Tibial artery (tissue), 4 donors: ENCODE results near the gene SMIM3.
A peak's percentile ranks its signal among the peaks of the same experiment; 100 is the strongest.
"Not testable (repeated sequence)": the region's sequence is repeated elsewhere in the genome, so short reads cannot be mapped to it uniquely, and the experiment has no call there.

Source experiments
- DNase-seq, 2 donors: peaks; one replicate each; pipeline ENCODE4 v3.0.0-alpha.2; 2019
- H3K27ac ChIP-seq, 2 donors: fragments of 200-600 bp; sonication (generic) in 1 of 2; 1 replicate in 1 of 2; 2 replicates in 1 of 2; pipeline ENCODE4 v1.5.1; 2018 to 2019; ENCODE audit warnings: mild to moderate bottlenecking in 1 of 2
- H3K27me3 ChIP-seq, 2 donors: fragments of 200-600 bp; sonication (generic) in 1 of 2; one replicate each; pipeline versions ENCODE4 v1.5.1 to v1.6.0; 2016 to 2019
- H3K36me3 ChIP-seq, 3 donors: fragments of 200-600 bp; sonication (generic) in 2 of 3; one replicate each; pipeline ENCODE4 v1.5.1; 2016 to 2019; ENCODE audit warnings: mild to moderate bottlenecking in 2 of 3
- H3K4me1 ChIP-seq, 4 donors: fragments of 200-600 bp; sonication (generic) in 2 of 4; 1 replicate in 3 of 4; 2 replicates in 1 of 4; pipeline ENCODE4 v1.5.1; 2016 to 2019
- H3K4me3 ChIP-seq, 2 donors: fragments of 200-600 bp; sonication (generic) in 1 of 2; 1 replicate in 1 of 2; 2 replicates in 1 of 2; pipeline ENCODE4 v1.5.1; 2018 to 2019; ENCODE audit warnings: mild to moderate bottlenecking in 2 of 2
- H3K9me3 ChIP-seq, 3 donors: fragments of 200-600 bp; sonication (generic) in 1 of 3; one replicate each; pipeline ENCODE4 v1.5.1; 2016 to 2019
- intact Hi-C: fragments of 100-400 bp; cut with DNase I; formaldehyde crosslinking; loops from one replicate; pipeline ENCODE4 v1.15.0; 2023; ENCODE audit warnings: low total_unique reads
- TF ChIP-seq, protein P1 (sequence below), 2 experiments: fragments of 200-600 bp in 1 of 2; fragments of 450-650 bp in 1 of 2; IDR thresholded peaks; one replicate each; pipeline ENCODE4 v1.5.1; 2017 to 2019; ENCODE audit warnings: antibody characterized with exemption in 2 of 2, mild to moderate bottlenecking in 1 of 2, moderate library complexity in 1 of 2

Gene SMIM3

DNA sequence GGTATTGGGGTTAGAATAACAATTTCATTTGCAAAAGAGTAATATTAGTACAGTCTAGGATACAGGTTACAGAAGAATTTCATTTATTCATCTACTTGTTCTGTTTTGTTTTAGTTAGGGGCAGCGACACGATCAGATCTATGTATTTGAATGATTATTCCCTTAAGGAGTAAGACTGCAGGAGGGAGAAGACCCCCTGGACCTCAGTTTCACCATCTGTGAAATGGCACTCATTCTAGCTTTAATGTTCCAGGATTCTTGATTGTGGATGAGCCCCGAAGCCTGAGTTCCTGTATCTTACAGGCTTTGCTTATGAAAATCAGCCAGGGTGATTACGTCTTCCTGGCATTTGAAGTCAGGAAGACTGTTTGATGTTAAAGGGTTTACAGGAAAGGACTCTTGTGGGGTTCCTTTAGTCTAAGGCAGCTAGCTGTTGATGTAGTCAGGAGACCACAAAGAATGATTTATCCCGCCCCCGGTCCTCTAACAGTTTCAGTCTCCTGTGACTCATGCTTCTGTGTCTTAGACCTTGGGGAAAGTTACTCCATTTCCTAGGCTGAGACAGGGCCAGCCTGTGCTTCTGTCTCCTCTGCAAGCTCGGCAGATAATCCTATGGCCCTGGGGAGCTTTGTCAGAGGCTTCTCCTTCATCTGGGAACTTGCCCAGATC is 11.5 kb downstream of the SMIM3 start:
- intact Hi-C loops = no loop called here
- Histone ChIP-seq H3K27ac (peak overlapping the region; percentile 47 to 49), H3K9me3 (no peaks in the 10 kb centered on the region), H3K4me1 (peaks cover 0 to 79% (median 20%) of the 10 kb centered on the region in 4 donors), H3K27me3 (no peaks in the 10 kb centered on the region), H3K4me3 (no peak overlapping the region), H3K36me3 (peaks cover 0 to 1% (median 0%) of the 10 kb centered on the region in 3 donors)
- DNase-seq = peak; percentile 67 to 69
- TF ChIP-seq, protein P1, sequence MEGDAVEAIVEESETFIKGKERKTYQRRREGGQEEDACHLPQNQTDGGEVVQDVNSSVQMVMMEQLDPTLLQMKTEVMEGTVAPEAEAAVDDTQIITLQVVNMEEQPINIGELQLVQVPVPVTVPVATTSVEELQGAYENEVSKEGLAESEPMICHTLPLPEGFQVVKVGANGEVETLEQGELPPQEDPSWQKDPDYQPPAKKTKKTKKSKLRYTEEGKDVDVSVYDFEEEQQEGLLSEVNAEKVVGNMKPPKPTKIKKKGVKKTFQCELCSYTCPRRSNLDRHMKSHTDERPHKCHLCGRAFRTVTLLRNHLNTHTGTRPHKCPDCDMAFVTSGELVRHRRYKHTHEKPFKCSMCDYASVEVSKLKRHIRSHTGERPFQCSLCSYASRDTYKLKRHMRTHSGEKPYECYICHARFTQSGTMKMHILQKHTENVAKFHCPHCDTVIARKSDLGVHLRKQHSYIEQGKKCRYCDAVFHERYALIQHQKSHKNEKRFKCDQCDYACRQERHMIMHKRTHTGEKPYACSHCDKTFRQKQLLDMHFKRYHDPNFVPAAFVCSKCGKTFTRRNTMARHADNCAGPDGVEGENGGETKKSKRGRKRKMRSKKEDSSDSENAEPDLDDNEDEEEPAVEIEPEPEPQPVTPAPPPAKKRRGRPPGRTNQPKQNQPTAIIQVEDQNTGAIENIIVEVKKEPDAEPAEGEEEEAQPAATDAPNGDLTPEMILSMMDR (IDR thresholded peaks at IDR 0.05) = no peak

GRCh38 chr5:150791536-150791935 is 13.0 kb downstream of the SMIM3 start:
- no peak for DNase-seq
- Histone ChIP-seq H3K27me3 (no peaks in the 10 kb centered on the region), H3K4me3 (no peak overlapping the region), H3K4me1 (peaks cover 0 to 71% (median 20%) of the 10 kb centered on the region in 4 donors), H3K36me3 (peaks cover 13 to 16% (median 13%) of the 10 kb centered on the region in 3 donors), H3K9me3 (no peaks in the 10 kb centered on the region), H3K27ac (peak overlapping the region in 1 of 2 donors; percentile 49)
- TF ChIP-seq, protein P1 (IDR thresholded peaks at IDR 0.05) = no peak
- intact Hi-C loops = no loop called here

DNA sequence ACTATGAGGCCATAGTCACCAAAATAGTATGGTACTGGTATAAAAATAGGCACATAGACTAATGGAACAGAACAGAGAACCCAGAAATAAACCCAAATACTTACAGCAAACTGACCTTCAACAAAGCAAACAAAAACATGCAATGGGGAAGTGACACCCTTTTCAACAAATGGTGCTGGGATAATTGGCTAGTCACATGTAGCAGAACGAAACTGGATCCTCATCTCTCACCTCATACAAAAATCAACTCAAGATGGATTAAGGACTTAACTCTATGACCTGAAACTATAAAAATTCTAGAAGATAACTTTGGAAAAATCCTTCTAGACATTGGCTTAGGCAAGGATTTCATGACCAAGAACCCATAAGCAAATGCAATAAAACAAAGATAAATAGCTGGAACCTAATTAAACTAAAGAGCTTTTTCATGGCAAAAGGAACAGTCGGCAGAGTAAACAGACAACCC is 14.9 kb downstream of the SMIM3 start:
- Histone ChIP-seq H3K4me1 (peaks cover 0 to 52% (median 19%) of the 10 kb centered on the region in 4 donors), H3K36me3 (peaks cover 17 to 20% (median 17%) of the 10 kb centered on the region in 3 donors)
- H3K27me3 ChIP-seq, H3K9me3 ChIP-seq, H3K4me3 ChIP-seq, intact Hi-C loops, H3K27ac ChIP-seq, DNase-seq: not testable (repeated sequence)

- no peak overlapping the region for H3K27ac ChIP-seq
- H3K4me1 ChIP-seq = peaks cover 0 to 37% (median 11%) of the 10 kb centered on the region in 4 donors
- no peak for DNase-seq
- H3K9me3 ChIP-seq = no peaks in the 10 kb centered on the region
- H3K4me3 ChIP-seq = no peak overlapping the region
- H3K27me3 ChIP-seq = no peaks in the 10 kb centered on the region
- intact Hi-C loops = no loop called here
- peaks cover 17 to 20% (median 17%) of the 10 kb centered on the region in 3 donors for H3K36me3 ChIP-seq
- TF ChIP-seq, protein P1 (IDR thresholded peaks at IDR 0.05) = no peak
These were observed 16.4 kb downstream of the SMIM3 start for GRCh38 chr5:150794927-150795326.

DNA sequence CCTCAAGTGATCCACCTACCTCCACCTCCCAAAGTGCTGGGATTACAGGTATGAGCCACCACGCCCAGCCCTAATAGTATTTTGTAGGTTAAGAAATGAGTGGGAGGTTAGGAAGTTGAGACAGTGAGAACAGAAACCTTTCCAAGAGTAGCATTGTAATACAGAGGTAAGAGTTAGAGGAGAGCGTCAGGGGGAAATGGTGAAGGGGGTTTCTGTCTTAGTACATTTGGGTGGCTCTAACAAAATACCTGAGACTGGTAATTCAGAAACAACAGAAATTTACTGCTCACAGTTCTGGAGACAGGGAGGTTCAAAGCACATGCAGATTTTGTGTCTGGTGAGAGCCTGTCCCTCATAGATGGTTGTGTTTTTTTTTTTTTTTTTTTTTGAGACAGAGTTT is 18.8 kb downstream of the SMIM3 start:
- no peak for DNase-seq
- Histone ChIP-seq H3K9me3 (no peaks in the 10 kb centered on the region), H3K27me3 (no peaks in the 10 kb centered on the region), H3K4me3 (no peak overlapping the region), H3K27ac (no peak overlapping the region), H3K36me3 (peaks cover 17 to 20% (median 17%) of the 10 kb centered on the region in 3 donors), H3K4me1 (peaks cover 0 to 18% (median 0%) of the 10 kb centered on the region in 4 donors)
- intact Hi-C loops = no loop called here
- TF ChIP-seq, protein P1 (IDR thresholded peaks at IDR 0.05) = no peak

GRCh38 chr5:150801117-150801927 is 22.8 kb downstream of the SMIM3 start:
- H3K27me3 ChIP-seq = no peaks in the 10 kb centered on the region
- peak overlapping the region; percentile 39 to 49 for H3K4me3 ChIP-seq
- TF ChIP-seq, protein P1 (IDR thresholded peaks at IDR 0.05) = peak; percentile 44 to 60
- no peaks in the 10 kb centered on the region for H3K9me3 ChIP-seq
- peak in 1 of 2 donors; percentile 23 for DNase-seq
- H3K27ac ChIP-seq = peak overlapping the region; percentile 43 to 73
- intact Hi-C loops = no loop called here
- H3K36me3 ChIP-seq = peaks cover 5 to 6% (median 6%) of the 10 kb centered on the region in 3 donors
- peaks cover 0 to 5% (median 0%) of the 10 kb centered on the region in 4 donors for H3K4me1 ChIP-seq
